K562 (cell line): ENCODE measurements around the gene STX12. TPM values are rescaled to one million over a fixed set of nuclear protein-coding genes. Genes with fewer than 3 reads are reported as not detected.

ENCODE experiments used
- ASH1L ChIP-seq: fragments of 450-650 bp; IDR thresholded peaks from 2 replicates; pipeline ENCODE4 v1.6.1; 2018; ENCODE audit warnings: borderline replicate concordance, mild to moderate bottlenecking, low read depth; ENCODE audit not compliant: partially characterized antibody
- BCLAF1 ChIP-seq, 2 experiments: fragments of 450-650 bp in 1 of 2; IDR thresholded peaks; 2 replicates each; pipeline ENCODE4 v1.6.1; 2011 to 2017; ENCODE audit warnings: low read depth in 2 of 2, antibody characterized with exemption in 1 of 2, borderline replicate concordance in 1 of 2, low read length in 1 of 2, mild to moderate bottlenecking in 1 of 2, mixed read lengths in 1 of 2; ENCODE audit not compliant: control insufficient read depth in 1 of 2
- FOXK2 ChIP-seq, 2 experiments: fragments of 450-650 bp; IDR thresholded peaks in 1 of 2; conservative IDR thresholded peaks in 1 of 2; 2 replicates each; pipeline ENCODE4 v1.6.1; 2016; ENCODE audit warnings: low read depth in 2 of 2, mild to moderate bottlenecking in 1 of 2
- GATA2 ChIP-seq: sonication (generic); formaldehyde crosslinking; IDR thresholded peaks from 2 replicates; pipeline ENCODE4 v1.4.0; 2020; ENCODE audit warnings: mild to moderate bottlenecking, missing genetic modification reagents
- HDAC6 ChIP-seq: IDR thresholded peaks from 2 replicates; pipeline ENCODE4 v1.6.1; 2012; ENCODE audit warnings: low read depth, mild to moderate bottlenecking, control low read depth, inconsistent platforms, low read length, moderate library complexity
- HMGN3 ChIP-seq: IDR thresholded peaks from 2 replicates; pipeline ENCODE4 v1.6.1; 2011; ENCODE audit warnings: borderline replicate concordance, low read depth, mild to moderate bottlenecking, mixed read lengths, low read length; ENCODE audit not compliant: insufficient read length; ENCODE audit errors: extremely low read depth
- HNRNPL ChIP-seq: fragments of 200-400 bp; formaldehyde crosslinking; IDR thresholded peaks from 2 replicates; pipeline ENCODE4 v1.6.1; 2017; ENCODE audit warnings: low read depth, mild to moderate bottlenecking, low read length
- NCOA1 ChIP-seq: fragments of 450-650 bp; IDR thresholded peaks from 2 replicates; pipeline ENCODE4 v1.6.1; 2016; ENCODE audit warnings: low read depth
- NONO ChIP-seq, 2 experiments: fragments of 200-400 bp in 1 of 2; fragments of 450-650 bp in 1 of 2; formaldehyde crosslinking in 1 of 2; IDR thresholded peaks; 2 replicates each; pipeline ENCODE4 v1.6.1; 2017; ENCODE audit warnings: low read depth in 2 of 2, mild to moderate bottlenecking in 2 of 2, moderate library complexity in 2 of 2, low read length in 1 of 2
- PATZ1 ChIP-seq: fragments of 250-450 bp; sonication (Bioruptor Pico); IDR thresholded peaks from 2 replicates; pipeline ENCODE4 v1.5.0; 2020; ENCODE audit warnings: mild to moderate bottlenecking, borderline replicate concordance
- POLR3A ChIP-seq: IDR thresholded peaks from 2 replicates; pipeline ENCODE4 v1.6.1; 2011; ENCODE audit warnings: borderline replicate concordance, mild to moderate bottlenecking, moderate library complexity; ENCODE audit not compliant: insufficient read length, insufficient read depth; ENCODE audit errors: extremely low read depth
- SMARCA4 ChIP-seq: fragments of 450-650 bp; IDR thresholded peaks from 2 replicates; pipeline ENCODE4 v1.6.1; 2016
- SMARCE1 ChIP-seq: fragments of 450-650 bp; IDR thresholded peaks from 2 replicates; pipeline ENCODE4 v1.7.1; 2016; ENCODE audit warnings: mild to moderate bottlenecking
- STAG1 ChIP-seq: sonication (generic); formaldehyde crosslinking; IDR thresholded peaks from 2 replicates; pipeline ENCODE4 v1.5.0; 2020; ENCODE audit warnings: missing genetic modification reagents, borderline replicate concordance
- TCF15 ChIP-seq: fragments of 250-450 bp; sonication (Bioruptor Pico); IDR thresholded peaks from 2 replicates; pipeline ENCODE4 v1.8.0; 2022; ENCODE audit warnings: moderate library complexity, mild to moderate bottlenecking, inconsistent platforms
- THRA ChIP-seq: fragments of 450-650 bp; IDR thresholded peaks from 2 replicates; pipeline ENCODE4 v1.6.1; 2017; ENCODE audit warnings: mild to moderate bottlenecking, moderate library complexity
- U2AF2 ChIP-seq: fragments of 200-400 bp; formaldehyde crosslinking; optimal IDR thresholded peaks from 2 replicates; pipeline ENCODE3; 2017; ENCODE audit warnings: low read depth, mild to moderate bottlenecking, low read length
- XRCC5 ChIP-seq: fragments of 200-400 bp; formaldehyde crosslinking; IDR thresholded peaks from 2 replicates; pipeline ENCODE4 v1.6.1; 2017; ENCODE audit warnings: low read depth, mild to moderate bottlenecking, low read length
- ZFX ChIP-seq: sonication (generic); formaldehyde crosslinking; IDR thresholded peaks from 2 replicates; pipeline ENCODE4 v1.8.0; 2022; ENCODE audit warnings: mild to moderate bottlenecking, missing genetic modification reagents, moderate library complexity
- ZNF444 ChIP-seq: fragments of 250-450 bp; sonication (Bioruptor Pico); IDR thresholded peaks from 2 replicates; pipeline ENCODE4 v1.4.0; 2020; ENCODE audit warnings: mild to moderate bottlenecking, moderate library complexity
- polyA plus RNA-seq, 8 experiments: library from polyadenylated mRNA; depleted of rRNA in 4 of 8; stranded (reverse) in 5 of 8; unstranded in 3 of 8; fragments of >200 nt; fragmentation: Nextera tagmentation in 2 of 8; fragmentation: Illumina TruSeq in 1 of 8; extraction: Ambion mirVana in 2 of 8; extraction: Trizol in 1 of 8; gene quantifications; 2 replicates each; pipeline versions ENCODE4 v1.2.1 to v1.2.3, GENCODE V29; 2011 to 2014; ENCODE audit warnings: inconsistent platforms in 1 of 8, missing spikeins in 1 of 8
- total RNA-seq, 7 experiments: library from RNA; depleted of rRNA in 6 of 7; stranded (reverse); fragments of >200 nt in 6 of 7; fragmentation: Illumina TruSeq in 2 of 7; extraction: Trizol in 2 of 7; gene quantifications; 2 replicates each; pipeline versions ENCODE4 v1.2.1 to v1.2.3, GENCODE V29; 2011 to 2021; ENCODE audit warnings: low replicate concordance in 1 of 7

The STX12 gene
- total and polyA plus RNA-seq, 9 of the 15 experiments (the other 6 are each of a cell fraction or from before 2014, with no cell fraction given): 16.9 to 31.3 (median 25.7) TPM

- TF ChIP-seq BCLAF1 (IDR thresholded peaks at IDR 0.05; ENCODE audit: borderline replicate concordance in 1 of 2, control insufficient read depth in 1 of 2, low read depth in 2 of 2, low read length in 1 of 2) (no peak), HDAC6 (no peak), U2AF2 (no peak), POLR3A (no peak), ASH1L (peak; percentile 69), NCOA1 (no peak), SMARCE1 (no peak), SMARCA4 (no peak), NONO (IDR thresholded peaks at IDR 0.05; ENCODE audit: low read depth in 2 of 2, low read length in 1 of 2) (peak; percentile 52 to 70; a peak in 2 of 4 replicates), TCF15 (CRISPR knock-in tag) (no peak), ZFX (peak; percentile 76), FOXK2 (conservative IDR thresholded peaks at IDR 0.05 in 1 of 2, IDR thresholded peaks at IDR 0.05 in 1 of 2; ENCODE audit: low read depth in 2 of 2) (peak; percentile 10 to 75; a peak in 2 of 4 replicates), XRCC5 (peak; percentile 81; the same call in 1 of the 2 replicates), HNRNPL (no peak), THRA (no peak), ZNF444 (CRISPR knock-in tag) (no peak), HMGN3 (peak; percentile 71), PATZ1 (no peak), GATA2 (no peak), STAG1 (no peak)
Observed at GRCh38 chr1:27725374-27726172, 47.4 kb upstream of the STX12 start, which contains the start of gene FAM76A (continued).
